HL-60 (cell line): ENCODE results near the gene EGFR.

Experiments
- DNase-seq, 2 experiments: peaks; one replicate each; pipeline ENCODE4 v3.0.0-alpha.2; 2010 to 2020; ENCODE audit warnings: low read depth in 1 of 2, low spot score in 1 of 2
- H3K27ac ChIP-seq: fragments of 250-450 bp; sonication (Bioruptor Pico); replicated peaks from 2 replicates; pipeline ENCODE4 v1.5.1; 2020; ENCODE audit warnings: mild to moderate bottlenecking, moderate library complexity
- H3K27me3 ChIP-seq: fragments of 250-450 bp; sonication (Bioruptor Pico); 2 replicates; pipeline ENCODE4 v1.5.1; 2021; ENCODE audit warnings: mild to moderate bottlenecking, moderate library complexity; ENCODE audit not compliant: insufficient read depth, poor library complexity, severe bottlenecking
- H3K4me3 ChIP-seq: replicated peaks from 2 replicates; pipeline ENCODE4 v1.5.1; 2011; ENCODE audit warnings: mild to moderate bottlenecking, control low read depth, low read length; ENCODE audit not compliant: insufficient read depth
- CTCF ChIP-seq: IDR thresholded peaks from one replicate; pipeline ENCODE4 v1.5.1; 2011; ENCODE audit warnings: low read length, control low read depth, inconsistent platforms; ENCODE audit not compliant: insufficient read depth
- GABPA ChIP-seq: IDR thresholded peaks from 2 replicates; pipeline ENCODE4 v1.6.1; 2012; ENCODE audit warnings: low read depth
- POLR2AphosphoS5 ChIP-seq: IDR thresholded peaks from 2 replicates; pipeline ENCODE4 v1.6.1; 2012; ENCODE audit warnings: low read depth
- REST ChIP-seq: IDR thresholded peaks from 2 replicates; pipeline ENCODE4 v1.6.1; 2012; ENCODE audit warnings: low read depth; ENCODE audit not compliant: insufficient replicate concordance
- SPI1 ChIP-seq: IDR thresholded peaks from 2 replicates; pipeline ENCODE4 v1.6.1; 2012; ENCODE audit warnings: low read depth, mild to moderate bottlenecking, borderline replicate concordance

Gene EGFR

GRCh38 chr7:55110993-55111361, 92.2 kb downstream of the EGFR start:
- Histone ChIP-seq H3K4me3 (no peak overlapping the region), H3K27me3 (no peaks in the 10 kb centered on the region), H3K27ac (no peak overlapping the region)
- DNase-seq, result no peak
- TF ChIP-seq CTCF (no peak), POLR2AphosphoS5 (no peak), SPI1 (no peak), REST (no peak), GABPA (no peak)

- H3K27me3 ChIP-seq, result no peaks in the 10 kb centered on the region
- no peak for TF ChIP-seq REST
- no peak for TF ChIP-seq CTCF
- no peak for TF ChIP-seq GABPA
- no peak for TF ChIP-seq POLR2AphosphoS5
- TF ChIP-seq SPI1, result no peak
- H3K4me3 ChIP-seq, result no peak overlapping the region
- DNase-seq, result no peak
- no peak overlapping the region for H3K27ac ChIP-seq
Measured at GRCh38 chr7:55112056-55112455, 93.2 kb downstream of the EGFR start.

GRCh38 chr7:55113760-55114540, 95.1 kb downstream of the EGFR start:
- Histone ChIP-seq H3K4me3 (no peak overlapping the region), H3K27ac (no peak overlapping the region), H3K27me3 (no peaks in the 10 kb centered on the region)
- no peak for TF ChIP-seq SPI1
- TF ChIP-seq POLR2AphosphoS5, result no peak
- TF ChIP-seq CTCF, result no peak
- no peak for TF ChIP-seq REST
- no peak for TF ChIP-seq GABPA
- no peak for DNase-seq
